ENCODE results near the gene HOXB5. TPM values are rescaled to one million over a fixed set of nuclear protein-coding genes. Genes with fewer than 3 reads are reported as not detected.

The HOXB5 gene
- total and polyA plus RNA-seq, 10 of the 15 experiments (the other 5 are each of a cell fraction or from before 2014, with no cell fraction given) = not detected

- FAIRE-seq (no peak), ATAC-seq (no peak), DNase-seq (ENCODE audit: low read depth, low spot score) (no peak)
- no peak overlapping the region for H3K27ac ChIP-seq (ENCODE audit: control insufficient read depth, insufficient read depth)
- in situ Hi-C loops (cut with MboI) (no loop called here), intact Hi-C loops (cut with micrococcal nuclease; ENCODE audit: unreplicated experiment) (no loop called here)
- no peak overlapping the region for H3K9ac ChIP-seq (ENCODE audit: control insufficient read depth, insufficient read depth, low read length)
- CTCF ChIA-PET = interaction anchor here (0.6 to 1.8 kb wide), 5 partner anchors 29 to 200 kb away, joined by 3 to 9 read pairs (median 3); no protein-coding TSS in a partner anchor
- TF ChIP-seq, protein P1, sequence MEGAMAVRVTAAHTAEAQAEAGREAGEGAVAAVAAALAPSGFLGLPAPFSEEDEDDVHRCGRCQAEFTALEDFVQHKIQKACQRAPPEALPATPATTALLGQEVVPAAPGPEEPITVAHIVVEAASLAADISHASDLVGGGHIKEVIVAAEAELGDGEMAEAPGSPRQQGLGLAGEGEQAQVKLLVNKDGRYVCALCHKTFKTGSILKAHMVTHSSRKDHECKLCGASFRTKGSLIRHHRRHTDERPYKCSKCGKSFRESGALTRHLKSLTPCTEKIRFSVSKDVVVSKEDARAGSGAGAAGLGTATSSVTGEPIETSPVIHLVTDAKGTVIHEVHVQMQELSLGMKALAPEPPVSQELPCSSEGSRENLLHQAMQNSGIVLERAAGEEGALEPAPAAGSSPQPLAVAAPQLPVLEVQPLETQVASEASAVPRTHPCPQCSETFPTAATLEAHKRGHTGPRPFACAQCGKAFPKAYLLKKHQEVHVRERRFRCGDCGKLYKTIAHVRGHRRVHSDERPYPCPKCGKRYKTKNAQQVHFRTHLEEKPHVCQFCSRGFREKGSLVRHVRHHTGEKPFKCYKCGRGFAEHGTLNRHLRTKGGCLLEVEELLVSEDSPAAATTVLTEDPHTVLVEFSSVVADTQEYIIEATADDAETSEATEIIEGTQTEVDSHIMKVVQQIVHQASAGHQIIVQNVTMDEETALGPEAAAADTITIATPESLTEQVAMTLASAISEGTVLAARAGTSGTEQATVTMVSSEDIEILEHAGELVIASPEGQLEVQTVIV (IDR thresholded peaks at IDR 0.05; ENCODE audit: borderline replicate concordance, partially characterized antibody) = no peak
- TF ChIP-seq RCOR1 (conservative IDR thresholded peaks at IDR 0.05; ENCODE audit: low read depth, low read length) (no peak), BCL11A (IDR thresholded peaks at IDR 0.05; ENCODE audit: low read depth, low read length) (no peak), FOXM1 (IDR thresholded peaks at IDR 0.05; ENCODE audit: low read depth, low read length) (no peak), PML (IDR thresholded peaks at IDR 0.05; ENCODE audit: low read length) (no peak), SIN3A (IDR thresholded peaks at IDR 0.05; ENCODE audit: low read depth, low read length) (no peak), CEBPB (IDR thresholded peaks at IDR 0.05; ENCODE audit: borderline replicate concordance in 1 of 2, low read depth in 2 of 2, low read length in 2 of 2) (no peak), SRF (IDR thresholded peaks at IDR 0.05; ENCODE audit: low read depth in 2 of 2, low read length in 2 of 2) (no peak)
- TF ChIP-seq, protein P2, sequence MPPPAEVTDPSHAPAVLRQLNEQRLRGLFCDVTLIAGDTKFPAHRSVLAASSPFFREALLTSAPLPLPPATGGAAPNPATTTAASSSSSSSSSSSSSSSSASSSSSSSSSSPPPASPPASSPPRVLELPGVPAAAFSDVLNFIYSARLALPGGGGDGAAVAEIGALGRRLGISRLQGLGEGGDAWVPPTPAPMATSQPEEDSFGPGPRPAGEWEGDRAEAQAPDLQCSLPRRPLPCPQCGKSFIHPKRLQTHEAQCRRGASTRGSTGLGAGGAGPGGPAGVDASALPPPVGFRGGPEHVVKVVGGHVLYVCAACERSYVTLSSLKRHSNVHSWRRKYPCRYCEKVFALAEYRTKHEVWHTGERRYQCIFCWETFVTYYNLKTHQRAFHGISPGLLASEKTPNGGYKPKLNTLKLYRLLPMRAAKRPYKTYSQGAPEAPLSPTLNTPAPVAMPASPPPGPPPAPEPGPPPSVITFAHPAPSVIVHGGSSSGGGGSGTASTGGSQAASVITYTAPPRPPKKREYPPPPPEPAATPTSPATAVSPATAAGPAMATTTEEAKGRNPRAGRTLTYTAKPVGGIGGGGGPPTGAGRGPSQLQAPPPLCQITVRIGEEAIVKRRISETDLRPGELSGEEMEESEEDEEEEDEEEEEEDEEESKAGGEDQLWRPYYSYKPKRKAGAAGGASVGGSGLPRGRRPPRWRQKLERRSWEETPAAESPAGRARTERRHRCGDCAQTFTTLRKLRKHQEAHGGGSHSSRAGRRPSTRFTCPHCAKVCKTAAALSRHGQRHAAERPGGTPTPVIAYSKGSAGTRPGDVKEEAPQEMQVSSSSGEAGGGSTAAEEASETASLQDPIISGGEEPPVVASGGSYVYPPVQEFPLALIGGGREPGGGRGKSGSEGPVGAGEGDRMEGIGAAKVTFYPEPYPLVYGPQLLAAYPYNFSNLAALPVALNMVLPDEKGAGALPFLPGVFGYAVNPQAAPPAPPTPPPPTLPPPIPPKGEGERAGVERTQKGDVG (CRISPR knock-in tag; IDR thresholded peaks at IDR 0.05) = no peak
- H3K79me2 ChIP-seq (ENCODE audit: control insufficient read depth, insufficient read depth, low read length) = no peaks in the 10 kb centered on the region
- H3K36me3 ChIP-seq (ENCODE audit: control insufficient read depth in 2 of 2, insufficient read depth in 2 of 2, low read length in 1 of 2) = no peaks in the 10 kb centered on the region; a peak in 1 of 4 replicates
- H3K27me3 ChIP-seq (replicated peaks in 1 of 2; ENCODE audit: control insufficient read depth in 2 of 2, insufficient read depth in 2 of 2, low read length in 1 of 2) = no peaks in the 10 kb centered on the region
- SMC1A ChIA-PET (ENCODE audit: uncharacterized antibody, unreplicated experiment) = interaction anchor here (0.8 to 3.3 kb wide), 6 partner anchors 12 to 116 kb away, joined by 3 to 11 read pairs (median 4); no protein-coding TSS in a partner anchor
- no peaks in the 10 kb centered on the region for H3K9me3 ChIP-seq (replicated peaks; ENCODE audit: control insufficient read depth, insufficient read depth, low read length)
- H2AFZ ChIP-seq (ENCODE audit: control insufficient read depth, low read depth, low read length) = no peak overlapping the region
- no peak overlapping the region for H3K4me3 ChIP-seq
- POLR2A ChIA-PET = interaction anchor here (0.6 to 1.4 kb wide), 2 partner anchors 47 to 469 kb away, joined by 6 to 7 read pairs; no protein-coding TSS in a partner anchor
- RAD21 ChIA-PET (ENCODE audit: unreplicated experiment) = no interaction called here
- H3K4me1 ChIP-seq (ENCODE audit: control insufficient read depth, insufficient read depth, low read length) = no peaks in the 10 kb centered on the region
- no peaks in the 10 kb centered on the region for H4K20me1 ChIP-seq (ENCODE audit: control insufficient read depth, insufficient read depth)
- H3K4me2 ChIP-seq (ENCODE audit: control insufficient read depth, insufficient read depth) = no peak overlapping the region
- WGBS (ENCODE audit: insufficient coverage, insufficient replicate concordance, low lambda C conversion rate, missing lambda C conversion rate) = 58% methylated on average over 5 of the region's 5 CpGs
- BruUV-seq (replicated peaks) = no TSS peak
Observed at GRCh38 chr17:48562934-48563333, 30.6 kb downstream of the HOXB5 start.

Data from GM12878 (cell line).